GM12878 (cell line): ENCODE data around the gene UBAP1L. TPM values are rescaled to one million over a fixed set of nuclear protein-coding genes. Genes with fewer than 3 reads are reported as not detected.

ENCODE experiments used
- ATAC-seq: fragments of 200-7000 bp; cut with Tn5 transposase; 3 replicates; pipeline ENCODE4 v1.9.1; 2020; ENCODE audit warnings: mild to moderate bottlenecking, moderate library complexity
- BruUV-seq: library from RNA; stranded (reverse); fragments of 400-500 nt; replicated peaks from 2 replicates; lab custom pipeline; 2021; lab: Mats Ljungman, UMichigan
- CTCF ChIA-PET: fragments of 300-600 bp; sonication (Branson Sonifier 250); formaldehyde crosslinking; extraction: SDS; loops from one replicate; lab custom pipeline; 2021; ENCODE audit warnings: inconsistent platforms; lab: Yijun Ruan, JAX
- POLR2A ChIA-PET: fragments of 350-600 bp; formaldehyde crosslinking; extraction: SDS; loops from one replicate; lab custom pipeline; 2021; ENCODE audit warnings: inconsistent platforms; lab: Charles Lee
- RAD21 ChIA-PET: fragments of 300-600 bp; sonication (Branson Sonifier 250); formaldehyde crosslinking; loops from one replicate; lab custom pipeline; 2023; ENCODE audit warnings: antibody characterized with exemption; ENCODE audit not compliant: unreplicated experiment; lab: Charles Lee
- SMC1A ChIA-PET: fragments of 300-600 bp; sonication (Branson Sonifier 250); formaldehyde crosslinking; loops from one replicate; lab custom pipeline; 2023; ENCODE audit not compliant: unreplicated experiment, uncharacterized antibody; lab: Charles Lee
- DNase-seq: peaks from one replicate; pipeline ENCODE4 v3.0.0-alpha.2; 2011; ENCODE audit warnings: low read depth, low spot score
- FAIRE-seq: peaks from 3 replicates; lab custom pipeline; 2011; peaks lifted over from hg19 to GRCh38; lab: Jason Lieb, UNC
- H2AFZ ChIP-seq: 2 replicates; pipeline ENCODE4 v1.6.0; 2011; ENCODE audit warnings: low read depth, low read length, control low read depth; ENCODE audit not compliant: control insufficient read depth
- H3K27ac ChIP-seq: 2 replicates; pipeline ENCODE4 v1.5.1; 2011; ENCODE audit warnings: control low read depth; ENCODE audit not compliant: control insufficient read depth, insufficient read depth
- H3K27me3 ChIP-seq, 2 experiments: replicated peaks in 1 of 2; 2 replicates each; pipeline versions ENCODE4 v1.6.0 to v1.6.1; 2011; ENCODE audit warnings: low read length in 1 of 2; ENCODE audit not compliant: control insufficient read depth in 2 of 2, insufficient read depth in 2 of 2
- H3K36me3 ChIP-seq, 2 experiments: 2 replicates each; pipeline ENCODE4 v1.5.1; 2011; ENCODE audit warnings: low read length in 1 of 2; ENCODE audit not compliant: control insufficient read depth in 2 of 2, insufficient read depth in 2 of 2
- H3K4me1 ChIP-seq: 2 replicates; pipeline ENCODE4 v1.6.1; 2011; ENCODE audit warnings: mild to moderate bottlenecking, low read length, moderate library complexity, mixed read lengths; ENCODE audit not compliant: control insufficient read depth, insufficient read depth
- H3K4me2 ChIP-seq: 2 replicates; pipeline ENCODE4 v1.6.0; 2011; ENCODE audit warnings: control low read depth; ENCODE audit not compliant: control insufficient read depth, insufficient read depth
- H3K4me3 ChIP-seq: fragments of 200-600 bp; sonication (generic); 2 replicates; pipeline ENCODE4 v1.5.1; 2016
- H3K79me2 ChIP-seq: 2 replicates; pipeline ENCODE4 v1.6.0; 2011; ENCODE audit warnings: low read length; ENCODE audit not compliant: control insufficient read depth, insufficient read depth
- H3K9ac ChIP-seq: 2 replicates; pipeline ENCODE4 v1.8.0; 2011; ENCODE audit warnings: low read length, control low read depth, mixed read lengths; ENCODE audit not compliant: control insufficient read depth, insufficient read depth
- H3K9me3 ChIP-seq: replicated peaks from 3 replicates; pipeline ENCODE4 v1.5.1; 2011; ENCODE audit warnings: mild to moderate bottlenecking, low read length; ENCODE audit not compliant: control insufficient read depth, insufficient read depth
- H4K20me1 ChIP-seq: 2 replicates; pipeline ENCODE4 v1.6.0; 2011; ENCODE audit not compliant: control insufficient read depth, insufficient read depth
- CREB1 ChIP-seq: IDR thresholded peaks from 2 replicates; pipeline ENCODE4 v1.6.1; 2012; ENCODE audit warnings: low read depth, mild to moderate bottlenecking, inconsistent platforms
- ETV6 ChIP-seq, 2 experiments: fragments of 450-650 bp in 1 of 2; IDR thresholded peaks in 1 of 2; conservative IDR thresholded peaks in 1 of 2; 2 replicates each; pipeline ENCODE4 v1.6.1; 2014; ENCODE audit warnings: antibody characterized with exemption in 1 of 2, borderline replicate concordance in 1 of 2, low read depth in 1 of 2, mild to moderate bottlenecking in 1 of 2, moderate library complexity in 1 of 2
- IRF5 ChIP-seq: fragments of 450-650 bp; IDR thresholded peaks from 2 replicates; pipeline ENCODE4 v1.6.1; 2017; ENCODE audit warnings: borderline replicate concordance
- MEF2B ChIP-seq: fragments of 450-650 bp; IDR thresholded peaks from 2 replicates; pipeline ENCODE4 v1.6.1; 2018; ENCODE audit warnings: mild to moderate bottlenecking, moderate library complexity; ENCODE audit not compliant: partially characterized antibody, poor library complexity, severe bottlenecking
- NFIC ChIP-seq: IDR thresholded peaks from 2 replicates; pipeline ENCODE4 v1.6.1; 2012; ENCODE audit warnings: low read depth, mild to moderate bottlenecking, inconsistent platforms, low read length, moderate library complexity
- RAD21 ChIP-seq: IDR thresholded peaks from 2 replicates; pipeline ENCODE4 v1.6.1; 2011; ENCODE audit warnings: mild to moderate bottlenecking, low read depth, low read length, moderate library complexity; ENCODE audit not compliant: insufficient read depth
- RCOR1 ChIP-seq: conservative IDR thresholded peaks from 2 replicates; pipeline ENCODE4 v1.6.1; 2012; ENCODE audit warnings: low read depth, low read length, improper control_type of control experiment
- SIN3A ChIP-seq: IDR thresholded peaks from 2 replicates; pipeline ENCODE4 v1.6.1; 2012; ENCODE audit warnings: low read depth, low read length, improper control_type of control experiment
- SRF ChIP-seq, 2 experiments: IDR thresholded peaks; 2 replicates each; pipeline ENCODE4 v1.6.1; 2011; ENCODE audit warnings: low read depth in 2 of 2, low read length in 2 of 2, mild to moderate bottlenecking in 1 of 2, moderate library complexity in 1 of 2
- SUPT20H ChIP-seq: IDR thresholded peaks from 2 replicates; pipeline ENCODE4 v1.6.1; 2011; ENCODE audit warnings: low read depth, mild to moderate bottlenecking, low read length, moderate library complexity, borderline replicate concordance; ENCODE audit not compliant: control insufficient read depth
- USF1 ChIP-seq: IDR thresholded peaks from 2 replicates; pipeline ENCODE4 v1.6.1; 2011; ENCODE audit warnings: borderline replicate concordance, low read depth, mild to moderate bottlenecking, moderate library complexity, mixed read lengths, low read length; ENCODE audit not compliant: insufficient read depth; ENCODE audit errors: extremely low read length
- WGBS: methylation state at CpG from one replicate; pipeline ENCODE4 v1.1.6; 2016; ENCODE audit warnings: low lambda C conversion rate; ENCODE audit not compliant: insufficient replicate concordance, insufficient coverage; ENCODE audit errors: missing lambda C conversion rate; 5-methylcytosine and 5-hydroxymethylcytosine counted together
- in situ Hi-C: fragments of 300-500 bp; cut with MboI; formaldehyde crosslinking; loops from 9 replicates; pipeline ENCODE4 v1.14.3; 2018; ENCODE audit warnings: mixed read lengths
- intact Hi-C: fragments of 100-400 bp; cut with micrococcal nuclease; formaldehyde crosslinking; loops from one replicate; pipeline ENCODE4 v1.14.2; 2022; ENCODE audit not compliant: unreplicated experiment
- polyA plus RNA-seq, 11 experiments: library from polyadenylated mRNA; depleted of rRNA in 4 of 11; unstranded in 6 of 11; stranded (reverse) in 5 of 11; fragments of >200 nt; fragmentation: Nextera tagmentation in 4 of 11; fragmentation: Illumina TruSeq in 1 of 11; extraction: Ambion mirVana in 4 of 11; extraction: Trizol in 1 of 11; gene quantifications; 1 replicate in 1 of 11; 2 replicates in 10 of 11; pipeline versions ENCODE4 v1.2.1 to v1.2.3, GENCODE V29; 2011 to 2016; ENCODE audit warnings: inconsistent platforms in 2 of 11, missing spikeins in 2 of 11, low read depth in 1 of 11
- total RNA-seq, 4 experiments: library from RNA; depleted of rRNA in 3 of 4; stranded (reverse); fragments of >200 nt in 3 of 4; fragmentation: Illumina TruSeq in 1 of 4; extraction: Trizol in 1 of 4; gene quantifications; 2 replicates each; pipeline versions ENCODE4 v1.2.1 to v1.2.3, GENCODE V29; 2013 to 2021
- TF ChIP-seq, protein P1 (sequence below): IDR thresholded peaks from 2 replicates; pipeline ENCODE4 v1.6.1; 2011; ENCODE audit warnings: borderline replicate concordance, low read depth, mild to moderate bottlenecking, moderate library complexity, low read length; ENCODE audit not compliant: insufficient read depth, poor library complexity, severe bottlenecking

Gene UBAP1L
- total and polyA plus RNA-seq, 10 of the 15 experiments (the other 5 are each of a cell fraction or from before 2014, with no cell fraction given) = 0.03 to 2.6 (median 1.0) TPM

GRCh38 chr15:65062061-65062460 is 52.9 kb downstream of the UBAP1L start:
- H3K79me2 ChIP-seq = no peaks in the 10 kb centered on the region
- CTCF ChIA-PET = interaction anchor here (0.8 to 3.6 kb wide), 3 partner anchors 16 to 28 kb away, joined by 3 to 12 read pairs (median 4); no protein-coding TSS in a partner anchor
- DNase-seq = no peak
- no peaks in the 10 kb centered on the region for H3K36me3 ChIP-seq
- no TSS peak for BruUV-seq
- no peaks in the 10 kb centered on the region for H3K4me1 ChIP-seq
- SMC1A ChIA-PET = interaction anchor here (0.8 to 1.4 kb wide), 5 partner anchors 11 to 125 kb away, joined by 3 to 5 read pairs (median 3); no protein-coding TSS in a partner anchor
- H3K9ac ChIP-seq = no peak overlapping the region
- intact Hi-C loops = no loop called here
- no peaks in the 10 kb centered on the region for H3K9me3 ChIP-seq
- H3K4me3 ChIP-seq = no peak overlapping the region
- RAD21 ChIA-PET = interaction anchor here (0.8 kb wide), 1 partner anchor 25 kb away, joined by 3 read pairs; no protein-coding TSS in a partner anchor
- H2AFZ ChIP-seq = no peak overlapping the region
- no peak for FAIRE-seq
- in situ Hi-C loops = no loop called here
- POLR2A ChIA-PET = no interaction called here
- H3K27me3 ChIP-seq = peaks cover 0 to 2% of the 10 kb centered on the region in 2 experiments
- H3K27ac ChIP-seq = no peak overlapping the region
- no peaks in the 10 kb centered on the region for H4K20me1 ChIP-seq
- ATAC-seq = no peak
- WGBS = 67% methylated on average over 5 of the region's 5 CpGs
- no peak overlapping the region for H3K4me2 ChIP-seq
- no peak for TF ChIP-seq CREB1
- TF ChIP-seq, protein P1, sequence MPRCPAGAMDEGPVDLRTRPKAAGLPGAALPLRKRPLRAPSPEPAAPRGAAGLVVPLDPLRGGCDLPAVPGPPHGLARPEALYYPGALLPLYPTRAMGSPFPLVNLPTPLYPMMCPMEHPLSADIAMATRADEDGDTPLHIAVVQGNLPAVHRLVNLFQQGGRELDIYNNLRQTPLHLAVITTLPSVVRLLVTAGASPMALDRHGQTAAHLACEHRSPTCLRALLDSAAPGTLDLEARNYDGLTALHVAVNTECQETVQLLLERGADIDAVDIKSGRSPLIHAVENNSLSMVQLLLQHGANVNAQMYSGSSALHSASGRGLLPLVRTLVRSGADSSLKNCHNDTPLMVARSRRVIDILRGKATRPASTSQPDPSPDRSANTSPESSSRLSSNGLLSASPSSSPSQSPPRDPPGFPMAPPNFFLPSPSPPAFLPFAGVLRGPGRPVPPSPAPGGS = no peak
- TF ChIP-seq SRF (IDR thresholded peaks at IDR 0.05; ENCODE audit: low read depth in 2 of 2, low read length in 2 of 2) = no peak
- no peak for TF ChIP-seq NFIC
- TF ChIP-seq ETV6 (conservative IDR thresholded peaks at IDR 0.05 in 1 of 2, IDR thresholded peaks at IDR 0.05 in 1 of 2; ENCODE audit: borderline replicate concordance in 1 of 2, low read depth in 1 of 2) = no peak
- no peak for TF ChIP-seq IRF5
- no peak for TF ChIP-seq RCOR1
- TF ChIP-seq RAD21 = no peak
- no peak for TF ChIP-seq SIN3A
- no peak for TF ChIP-seq USF1
- TF ChIP-seq MEF2B = no peak
- TF ChIP-seq SUPT20H = no peak
- TF ChIP-seq, all 136 proteins: peak for 0
